Measurements from ENCODE around the gene CDH24. TPM values are rescaled to one million over a fixed set of nuclear protein-coding genes. Genes with fewer than 3 reads are reported as not detected.

The CDH24 gene
- total and polyA plus RNA-seq, 2 of the 13 experiments (the other 11 are each of a cell fraction or from before 2014, with no cell fraction given): 0.69 to 0.99 TPM

DNA sequence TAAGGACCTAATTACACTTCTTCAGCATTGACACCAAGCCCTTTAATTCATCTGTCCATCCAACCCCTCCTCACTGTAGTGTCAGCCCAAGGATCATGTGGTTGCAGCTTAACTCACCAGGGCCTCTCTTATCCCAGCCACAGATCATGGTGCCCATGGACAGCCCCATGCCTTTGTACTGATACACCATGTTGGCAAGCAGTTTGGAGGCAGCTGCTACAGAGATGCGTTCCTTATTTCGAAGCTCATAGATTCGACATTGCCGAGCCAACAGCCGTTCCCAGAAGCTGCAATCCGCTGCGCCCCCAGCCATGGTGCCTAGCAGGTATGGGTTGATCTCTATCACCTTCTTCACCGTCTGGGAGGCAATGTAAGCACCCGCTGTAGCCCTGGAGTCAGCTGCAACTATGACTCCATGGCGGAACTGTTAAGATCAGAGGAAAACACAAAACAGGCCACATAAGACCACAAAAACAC, 24.0 kb downstream of the CDH24 start (continued):
- TF ChIP-seq, protein P1, sequence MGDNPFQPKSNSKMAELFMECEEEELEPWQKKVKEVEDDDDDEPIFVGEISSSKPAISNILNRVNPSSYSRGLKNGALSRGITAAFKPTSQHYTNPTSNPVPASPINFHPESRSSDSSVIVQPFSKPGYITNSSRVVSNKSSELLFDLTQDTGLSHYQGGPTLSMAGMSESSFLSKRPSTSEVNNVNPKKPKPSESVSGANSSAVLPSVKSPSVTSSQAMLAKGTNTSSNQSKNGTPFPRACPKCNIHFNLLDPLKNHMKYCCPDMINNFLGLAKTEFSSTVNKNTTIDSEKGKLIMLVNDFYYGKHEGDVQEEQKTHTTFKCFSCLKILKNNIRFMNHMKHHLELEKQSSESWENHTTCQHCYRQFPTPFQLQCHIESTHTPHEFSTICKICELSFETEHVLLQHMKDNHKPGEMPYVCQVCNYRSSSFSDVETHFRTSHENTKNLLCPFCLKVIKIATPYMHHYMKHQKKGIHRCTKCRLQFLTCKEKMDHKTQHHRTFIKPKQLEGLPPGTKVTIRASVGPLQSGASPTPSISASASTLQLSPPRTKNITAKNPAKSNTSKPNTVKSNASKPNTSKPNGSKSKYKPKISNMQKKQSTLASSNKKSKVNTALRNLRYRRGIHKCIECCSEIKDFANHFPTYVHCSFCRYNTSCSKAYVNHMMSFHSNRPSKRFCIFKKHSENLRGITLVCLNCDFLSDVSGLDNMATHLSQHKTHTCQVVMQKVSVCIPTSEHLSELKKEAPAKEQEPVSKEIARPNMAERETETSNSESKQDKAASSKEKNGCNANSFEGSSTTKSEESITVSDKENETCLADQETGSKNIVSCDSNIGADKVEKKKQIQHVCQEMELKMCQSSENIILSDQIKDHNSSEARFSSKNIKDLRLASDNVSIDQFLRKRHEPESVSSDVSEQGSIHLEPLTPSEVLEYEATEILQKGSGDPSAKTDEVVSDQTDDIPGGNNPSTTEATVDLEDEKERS (CRISPR knock-in tag; IDR thresholded peaks at IDR 0.05): no peak
- TF ChIP-seq FIP1L1 (IDR thresholded peaks at IDR 0.05; ENCODE audit: borderline replicate concordance, insufficient read depth, low read depth, low read length) (no peak), ZNF225 (CRISPR knock-in tag; IDR thresholded peaks at IDR 0.05) (no peak), ZNF790 (CRISPR knock-in tag; IDR thresholded peaks at IDR 0.05; ENCODE audit: borderline replicate concordance) (no peak), ZXDC (CRISPR knock-in tag; IDR thresholded peaks at IDR 0.05) (no peak; the same call in 1 of the 2 replicates), AGO1 (IDR thresholded peaks at IDR 0.05; ENCODE audit: low read depth, low read length, poor library complexity, severe bottlenecking) (no peak), TBL1XR1 (IDR thresholded peaks at IDR 0.05; ENCODE audit: borderline replicate concordance, low read length, partially characterized antibody) (no peak), THAP8 (CRISPR knock-in tag; IDR thresholded peaks at IDR 0.05; ENCODE audit: borderline replicate concordance) (no peak), ZNF292 (CRISPR knock-in tag; IDR thresholded peaks at IDR 0.05; ENCODE audit: borderline replicate concordance, low read depth) (no peak), SMC3 (IDR thresholded peaks at IDR 0.05; ENCODE audit: low read length) (no peak), ZBTB3 (CRISPR knock-in tag; IDR thresholded peaks at IDR 0.05; ENCODE audit: borderline replicate concordance, low read depth) (no peak), GRHL1 (CRISPR knock-in tag; conservative IDR thresholded peaks at IDR 0.05) (no peak), FOXA1 (IDR thresholded peaks at IDR 0.05) (no peak), FOXA1 (CRISPR knock-in tag; IDR thresholded peaks at IDR 0.05) (no peak), ZNF558 (CRISPR knock-in tag; IDR thresholded peaks at IDR 0.05; ENCODE audit: borderline replicate concordance) (no peak)
- TF ChIP-seq, protein P2, sequence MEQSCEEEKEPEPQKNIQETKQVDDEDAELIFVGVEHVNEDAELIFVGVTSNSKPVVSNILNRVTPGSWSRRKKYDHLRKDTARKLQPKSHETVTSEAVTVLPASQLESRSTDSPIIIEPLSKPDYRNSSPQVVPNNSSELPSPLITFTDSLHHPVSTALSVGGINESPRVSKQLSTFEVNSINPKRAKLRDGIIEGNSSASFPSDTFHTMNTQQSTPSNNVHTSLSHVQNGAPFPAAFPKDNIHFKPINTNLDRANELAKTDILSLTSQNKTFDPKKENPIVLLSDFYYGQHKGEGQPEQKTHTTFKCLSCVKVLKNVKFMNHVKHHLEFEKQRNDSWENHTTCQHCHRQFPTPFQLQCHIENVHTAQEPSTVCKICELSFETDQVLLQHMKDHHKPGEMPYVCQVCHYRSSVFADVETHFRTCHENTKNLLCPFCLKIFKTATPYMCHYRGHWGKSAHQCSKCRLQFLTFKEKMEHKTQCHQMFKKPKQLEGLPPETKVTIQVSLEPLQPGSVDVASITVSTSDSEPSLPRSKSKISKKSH (CRISPR knock-in tag; IDR thresholded peaks at IDR 0.05; ENCODE audit: borderline replicate concordance): no peak
- TF ChIP-seq, protein P3, sequence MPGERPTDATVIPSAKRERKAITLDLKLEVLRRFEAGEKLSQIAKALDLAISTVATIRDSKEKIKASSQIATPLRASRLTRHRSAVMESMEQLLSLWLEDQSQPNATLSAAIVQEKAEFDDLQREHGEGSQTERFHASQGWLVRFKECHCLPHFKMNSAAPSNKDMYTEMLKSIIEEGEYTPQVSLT (CRISPR knock-in tag; IDR thresholded peaks at IDR 0.05; ENCODE audit: borderline replicate concordance, low read depth): no peak
